Stimulated activated CD4-positive, alpha-beta T cell treated with anti-CD3 and anti-CD28 coated beads, Interleukin-4, amount 100 ng/mL, for 1 hour (primary cell): ENCODE measurements around the gene IFT80.
A peak's percentile ranks its signal among the peaks of the same experiment; 100 is the strongest.

Source experiments
- DNase-seq: peaks from one replicate; pipeline ENCODE4 v3.0.0-alpha.2; 2020

Gene IFT80

DNA sequence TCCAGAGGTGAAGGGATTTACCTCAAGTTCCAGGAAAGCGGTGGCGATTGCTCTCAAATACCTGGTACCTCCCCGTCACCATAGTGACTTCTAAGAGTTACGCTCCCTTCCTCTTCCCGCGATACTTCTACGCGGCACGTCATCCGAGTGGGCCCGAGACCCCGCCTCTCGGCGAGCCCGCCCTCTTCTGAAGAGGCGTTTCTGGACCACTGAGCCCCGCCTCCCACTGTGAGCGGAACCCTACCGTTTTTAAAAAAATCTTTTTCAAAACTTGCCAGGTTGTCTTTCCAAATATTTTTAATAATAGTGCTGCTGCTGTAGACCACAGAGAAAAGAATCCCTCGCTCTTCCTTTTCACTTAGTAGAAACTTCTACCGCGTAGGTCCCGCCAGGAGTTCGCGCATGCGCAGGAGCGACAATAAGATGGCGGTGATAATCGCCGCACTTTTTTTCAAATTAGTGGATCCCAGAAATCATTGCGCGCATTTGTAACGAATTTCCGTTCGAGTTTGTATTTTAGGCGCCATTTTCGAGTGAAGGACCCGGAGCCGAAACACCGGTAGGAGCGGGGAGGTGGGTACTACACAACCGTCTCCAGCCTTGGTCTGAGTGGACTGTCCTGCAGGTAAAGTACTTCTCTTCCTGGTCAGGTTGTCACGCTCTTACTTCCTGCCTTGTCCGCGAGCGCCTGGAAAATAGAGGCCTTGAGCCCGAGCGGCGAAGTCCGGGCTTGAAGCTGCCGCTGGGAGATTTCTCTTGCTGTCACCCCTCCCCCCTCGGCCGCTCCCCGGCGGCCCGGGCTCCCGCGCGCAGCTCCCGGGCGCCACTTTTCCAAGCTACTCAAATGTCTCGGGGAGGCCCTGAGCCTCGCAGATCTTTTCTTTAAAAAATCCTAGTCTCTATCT, at the start of gene IFT80, which contains the start of gene SMC4:
IFT80 (minus strand) TSS at position 101 of the 905 bp plus-strand sequence. CDS start 14,625 bp downstream, outside the sequence.
SMC4 (plus strand) TSS at position 526 of the 905 bp plus-strand sequence. CDS start 1,177 bp downstream, outside the sequence.
- peak; percentile 94 for DNase-seq

DNA sequence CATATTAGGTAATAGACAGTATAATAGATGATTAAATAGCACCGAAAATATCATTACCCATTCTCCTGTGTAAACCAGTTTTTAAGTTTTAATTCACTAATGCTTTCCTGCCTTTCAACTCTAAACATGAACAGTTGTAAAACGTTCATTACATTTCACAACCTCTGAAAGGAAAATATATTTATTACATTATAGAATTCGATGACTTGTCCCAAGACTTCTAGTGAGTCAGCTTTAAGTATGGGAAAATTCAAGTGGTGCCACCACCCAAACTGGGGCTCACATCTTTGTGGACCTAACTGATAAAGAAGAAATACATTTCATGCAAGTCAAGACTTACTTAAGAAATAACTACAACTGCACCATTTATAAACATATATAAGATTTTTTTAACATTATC, 48.5 kb upstream of the IFT80 start:
- DNase-seq: no peak

DNA sequence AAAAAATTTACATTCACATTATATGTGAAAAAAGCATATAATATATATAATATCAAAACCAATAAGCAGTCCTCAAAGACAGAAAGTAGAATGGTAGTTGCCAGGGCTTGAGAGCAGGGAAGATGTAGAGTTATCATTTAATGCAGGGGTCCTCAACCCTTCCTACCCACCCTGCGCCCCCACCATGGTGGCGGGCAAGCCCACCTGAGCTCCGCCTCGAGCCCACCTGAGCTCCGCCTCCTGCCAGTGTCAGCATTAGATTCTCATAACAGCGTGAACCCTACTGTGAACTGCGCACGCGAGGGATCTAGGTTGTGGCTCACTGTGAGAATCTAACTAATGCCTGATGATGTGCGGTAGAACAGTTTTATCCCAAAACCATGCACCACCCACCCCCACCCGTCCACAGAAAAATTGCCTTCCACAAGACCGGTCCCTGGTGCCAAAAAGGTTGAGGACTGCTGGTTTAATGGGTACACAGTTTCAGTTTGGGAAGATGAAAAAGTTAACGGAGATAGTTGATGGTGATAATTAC, 47.6 kb upstream of the IFT80 start:
- DNase-seq: no peak

DNA sequence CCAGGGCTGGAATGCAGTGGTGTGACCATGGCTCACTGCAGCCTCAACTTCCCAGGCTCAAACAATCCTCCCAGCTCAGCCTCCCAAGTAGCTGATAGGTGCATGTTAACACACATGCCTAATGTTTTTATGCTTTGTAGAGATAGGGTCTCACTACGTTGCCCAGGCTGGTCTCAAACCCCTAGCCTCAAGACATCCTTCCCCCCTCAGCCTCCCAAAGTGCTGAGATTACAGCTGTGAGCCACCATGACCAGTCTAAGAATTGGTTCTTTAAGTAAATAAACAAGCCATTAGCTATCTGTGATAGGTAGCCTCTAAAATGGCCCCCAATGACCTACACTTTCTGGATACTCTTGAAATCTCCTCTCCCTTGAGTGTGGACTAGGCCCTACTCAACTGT, 46.8 kb upstream of the IFT80 start:
- no peak for DNase-seq

DNA sequence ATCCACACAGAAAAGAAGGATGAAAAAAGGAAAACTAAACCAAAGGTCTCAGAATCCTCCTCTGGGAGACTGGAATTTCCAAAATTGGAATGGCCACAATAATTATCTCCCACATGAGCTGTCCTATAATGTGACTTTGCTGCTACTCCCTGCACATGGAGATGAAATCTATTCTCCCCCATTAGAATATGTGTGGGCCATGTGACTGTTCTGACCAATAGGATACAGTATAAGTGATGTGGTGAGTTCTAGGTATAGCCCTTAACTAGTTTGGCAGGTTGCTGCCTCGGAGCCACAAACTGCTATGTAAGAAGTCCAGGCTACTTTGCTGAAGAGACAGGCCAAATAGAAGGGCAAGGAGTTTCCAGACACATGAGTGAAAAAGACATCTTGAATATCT, 45.4 kb upstream of the IFT80 start:
- no peak for DNase-seq

DNA sequence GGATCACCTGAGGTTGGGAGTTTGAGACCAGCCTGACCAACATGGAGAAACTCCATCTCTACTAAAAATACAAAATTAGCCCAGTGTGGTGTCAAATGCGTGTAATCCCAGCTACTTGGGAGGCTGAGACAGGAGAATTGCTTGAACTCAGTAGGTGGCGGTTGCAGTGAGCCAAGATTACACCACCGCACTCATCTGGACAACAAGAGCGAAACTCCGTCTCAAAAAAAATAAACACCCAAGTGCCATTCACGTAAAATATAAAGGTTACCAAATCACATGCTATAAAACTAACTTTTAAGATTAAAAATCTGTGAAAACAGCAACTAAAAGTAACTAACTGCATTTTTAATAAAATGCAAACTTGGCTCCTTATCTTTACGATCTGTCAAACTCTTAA, 41.7 kb upstream of the IFT80 start:
- DNase-seq: no peak

DNA sequence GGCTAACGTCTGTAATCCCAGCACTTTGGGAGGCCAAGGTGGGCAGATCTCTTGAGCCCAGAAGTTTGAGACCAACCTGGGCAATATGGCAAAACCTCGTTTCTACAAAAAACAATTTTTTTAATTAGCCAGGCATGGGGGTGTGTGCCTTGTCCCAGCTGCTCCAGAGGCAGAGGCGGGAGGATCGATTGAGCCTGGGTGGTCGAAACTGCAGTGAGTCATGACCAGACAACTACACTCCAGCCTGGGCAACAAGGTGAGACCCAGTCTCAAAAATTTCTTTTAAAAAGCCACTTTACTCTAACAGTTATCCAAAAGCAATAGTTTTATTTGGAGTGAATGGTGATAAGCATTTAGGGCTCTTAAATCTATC, 38.0 kb upstream of the IFT80 start:
- DNase-seq: no peak

DNA sequence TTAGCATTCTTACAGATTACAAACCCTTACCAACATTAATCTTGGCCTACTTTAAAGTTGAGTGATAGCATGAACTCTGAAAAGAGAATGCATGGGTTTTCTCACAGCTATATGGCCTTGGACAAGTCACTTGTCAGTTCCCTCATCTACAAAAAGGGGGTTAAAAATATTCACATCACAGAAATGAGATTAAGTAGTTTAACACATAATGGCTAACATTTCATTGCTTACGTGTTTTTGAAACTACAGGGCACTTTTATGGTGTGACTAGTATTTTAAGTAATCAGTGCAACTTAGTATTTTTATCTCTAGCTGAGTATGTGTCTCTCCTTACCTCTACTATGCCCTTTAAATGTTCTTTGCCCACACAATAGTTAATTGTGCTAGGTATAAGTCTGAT, 36.7 kb upstream of the IFT80 start:
- DNase-seq: no peak

DNA sequence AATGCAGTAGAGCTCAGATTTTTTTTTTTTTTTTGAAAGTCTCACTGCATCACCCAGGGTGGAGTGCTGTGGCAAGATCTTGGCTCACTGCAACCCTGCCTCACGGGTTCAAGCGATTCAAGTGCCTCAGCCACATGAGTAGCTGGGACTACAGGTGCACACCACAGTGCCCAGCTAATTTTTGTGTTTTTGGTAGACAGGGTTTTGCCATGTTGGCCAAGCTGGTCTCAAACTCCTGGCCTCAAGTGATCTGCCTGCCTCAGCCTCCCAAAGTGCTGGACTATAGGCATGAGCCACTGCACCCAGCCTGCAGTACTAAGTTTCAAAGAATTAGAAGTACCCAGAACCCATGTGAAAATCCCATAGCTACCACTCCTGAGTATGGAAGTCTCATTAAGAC, 36.1 kb upstream of the IFT80 start:
- no peak for DNase-seq

DNA sequence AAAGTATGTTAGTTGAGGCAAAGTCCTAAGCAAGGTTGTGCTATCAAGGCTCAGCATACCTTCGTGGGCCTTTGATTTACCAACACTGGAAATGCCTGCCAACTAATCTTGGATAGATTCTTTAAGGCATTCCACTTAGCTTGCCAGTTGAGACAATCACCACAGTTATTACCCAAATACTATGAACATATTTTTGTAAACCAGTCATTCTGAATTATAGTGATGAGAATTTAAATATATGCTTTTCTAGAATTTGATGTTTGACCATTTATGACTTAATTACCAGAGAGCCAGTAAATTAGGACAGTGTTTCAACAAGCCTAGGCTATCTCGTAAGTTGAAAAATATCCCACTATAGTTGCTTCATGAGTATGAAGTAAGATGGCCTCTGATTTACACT, 35.0 kb upstream of the IFT80 start:
- no peak for DNase-seq

DNA sequence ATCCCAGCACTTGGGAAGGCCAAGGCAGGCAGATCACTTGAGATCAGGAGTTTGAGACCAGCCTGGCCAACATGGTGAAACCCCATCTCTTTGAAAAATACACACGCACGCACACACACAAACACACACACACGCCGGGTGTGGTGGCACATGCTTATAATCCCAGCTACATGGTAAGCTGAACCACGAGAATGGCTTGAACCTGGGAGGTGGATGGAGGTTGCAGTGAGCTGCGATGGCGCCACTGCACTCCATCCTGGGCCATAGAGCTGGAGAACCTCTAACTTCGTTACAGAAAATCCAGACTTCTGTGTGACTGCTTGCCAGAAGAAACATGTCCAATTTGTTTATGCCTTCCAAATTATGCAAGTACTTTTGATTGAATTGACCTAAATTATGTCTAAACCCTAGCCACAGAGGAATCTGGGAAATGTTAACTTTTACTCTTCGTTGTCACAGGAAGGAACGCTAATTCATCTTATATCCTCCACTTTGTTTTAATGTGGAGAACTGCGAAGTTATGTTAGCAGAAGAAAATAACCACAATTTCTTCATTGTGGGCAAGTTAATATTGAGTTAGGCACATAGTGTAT, 28.9 kb upstream of the IFT80 start:
- DNase-seq: no peak

DNA sequence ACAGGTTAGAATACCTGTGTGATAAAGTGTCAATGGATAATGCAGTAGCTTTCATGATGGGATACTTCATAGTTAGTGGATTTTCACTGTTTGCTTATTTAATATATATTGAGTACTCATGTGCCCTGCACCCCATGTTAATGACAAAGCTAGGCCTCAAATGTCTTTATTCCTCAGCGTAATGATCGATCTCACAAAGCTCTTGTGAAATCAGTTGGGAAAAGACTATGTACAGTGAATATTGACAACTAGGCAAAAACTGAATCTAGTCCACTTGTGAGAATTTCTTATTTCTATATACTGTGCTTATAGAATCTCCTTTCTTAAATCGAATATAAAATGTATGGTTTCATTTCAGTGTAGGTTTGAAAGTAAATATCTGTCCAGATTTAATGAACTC, 18.3 kb upstream of the IFT80 start:
- no peak for DNase-seq

DNA sequence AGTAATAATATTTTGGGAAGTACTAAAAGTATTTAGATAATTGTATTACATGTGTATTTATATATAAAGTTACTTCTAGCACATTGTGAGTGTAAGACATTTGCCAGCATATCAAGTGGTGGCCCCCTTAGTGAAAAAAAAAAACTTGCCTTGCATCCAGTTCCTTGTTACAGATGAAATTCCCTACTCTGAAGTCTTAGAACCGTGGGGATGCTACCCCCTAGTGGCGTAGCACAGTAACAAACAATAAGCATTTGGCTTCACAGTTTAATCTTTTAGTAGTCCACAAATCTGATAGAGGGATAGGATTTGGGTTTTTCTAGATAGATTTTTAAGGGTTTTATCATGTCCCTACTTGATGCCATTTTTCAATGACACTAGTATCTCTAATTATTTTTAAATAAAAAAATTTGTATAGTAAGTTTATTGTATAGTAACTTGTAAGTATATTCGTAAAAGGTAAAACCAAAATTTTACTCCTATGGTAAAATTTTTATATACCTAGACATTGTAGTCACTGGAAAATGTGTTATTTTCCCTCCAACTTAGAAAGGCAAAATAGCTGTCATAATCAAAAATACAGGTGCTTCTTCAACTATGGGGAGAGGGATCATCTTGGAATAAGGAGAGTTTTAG, 14.7 kb upstream of the IFT80 start:
- DNase-seq: peak; percentile 58

DNA sequence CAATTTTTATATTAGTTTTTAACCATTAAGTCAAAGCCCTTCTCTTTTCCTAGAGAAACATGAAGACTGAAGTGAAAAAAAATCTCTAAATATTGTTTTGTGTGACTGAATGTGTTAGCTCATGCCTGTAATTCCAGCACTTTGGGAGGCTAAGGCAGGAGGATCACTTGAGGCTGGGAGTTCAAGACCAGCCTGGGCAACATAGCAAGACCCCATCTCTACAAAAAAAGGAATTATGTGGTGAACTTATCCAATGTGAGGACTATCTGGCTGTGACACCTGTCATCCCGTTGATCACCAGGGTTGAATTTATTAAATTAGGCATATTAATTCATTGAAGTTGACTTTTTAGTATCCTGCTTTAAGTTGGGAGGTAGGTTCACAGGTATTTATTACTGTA, 13.5 kb upstream of the IFT80 start:
- DNase-seq: no peak

DNA sequence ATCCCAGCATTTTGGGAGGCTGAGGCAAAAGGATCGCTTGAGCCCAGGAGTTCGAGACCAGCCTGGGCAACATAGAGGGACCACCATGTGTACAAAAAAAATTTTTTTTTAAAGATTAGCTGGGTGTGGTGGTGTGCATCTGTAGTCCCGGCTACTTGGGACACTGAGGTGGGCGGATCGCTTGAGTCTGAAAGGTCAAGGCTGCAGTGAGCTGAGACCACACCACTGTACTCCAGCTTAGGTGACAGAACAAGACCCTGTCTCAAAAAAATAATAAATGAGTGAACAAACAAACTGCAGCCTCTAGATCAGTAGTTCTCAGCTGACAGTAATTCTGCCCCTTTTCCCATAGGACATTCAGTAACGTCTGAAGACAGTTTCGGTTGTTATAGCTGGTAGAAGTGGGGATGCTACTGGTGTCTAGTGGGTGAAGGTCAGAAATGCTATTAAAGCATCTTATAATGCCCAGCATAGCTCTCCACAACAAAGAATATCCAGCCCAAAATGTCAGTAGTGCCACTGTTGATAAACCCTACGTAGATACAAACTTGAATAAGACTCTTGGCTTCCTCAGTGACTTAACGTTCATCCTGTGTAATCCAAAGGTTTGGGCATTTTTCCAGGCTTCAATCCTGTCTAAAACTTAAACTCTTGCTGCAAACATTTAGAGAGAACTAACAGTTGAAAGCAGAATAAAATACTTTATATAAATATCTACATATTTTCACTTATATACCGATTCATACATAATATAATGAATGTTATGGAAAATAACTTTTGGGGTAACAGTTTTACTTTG, 11.0 kb upstream of the IFT80 start:
- DNase-seq: no peak

DNA sequence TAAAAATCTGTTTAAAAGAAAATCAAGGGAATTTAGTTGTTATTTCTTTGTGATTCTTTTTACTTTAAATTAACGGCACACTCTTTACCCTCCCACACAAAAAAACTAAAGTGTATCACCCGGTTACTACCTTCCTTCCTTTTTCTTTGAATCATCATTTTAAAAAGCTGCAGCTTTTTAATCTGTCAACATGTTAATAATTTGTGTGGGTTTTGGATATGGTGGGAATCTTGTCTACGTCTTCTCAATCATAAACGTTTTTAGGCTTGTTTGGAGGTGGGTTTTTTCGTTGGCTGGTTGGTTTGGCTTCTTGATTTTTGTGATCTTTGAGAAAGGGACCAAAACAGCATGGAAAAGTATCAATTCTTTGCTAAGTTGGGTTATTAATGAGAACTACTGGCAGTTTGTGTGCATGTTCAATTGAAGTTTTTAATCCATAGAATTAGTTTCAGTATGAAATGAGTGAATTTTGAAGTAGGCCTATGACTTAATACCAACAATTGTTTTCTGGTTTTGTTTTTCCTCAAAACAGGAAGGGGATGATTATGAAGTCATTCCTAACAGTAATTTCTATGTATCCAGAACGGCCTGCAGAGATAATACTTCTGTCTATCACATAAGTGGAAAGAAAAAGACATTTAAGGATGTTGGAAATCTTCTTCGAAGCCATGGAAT, 4.9 kb upstream of the IFT80 start:
- no peak for DNase-seq

DNA sequence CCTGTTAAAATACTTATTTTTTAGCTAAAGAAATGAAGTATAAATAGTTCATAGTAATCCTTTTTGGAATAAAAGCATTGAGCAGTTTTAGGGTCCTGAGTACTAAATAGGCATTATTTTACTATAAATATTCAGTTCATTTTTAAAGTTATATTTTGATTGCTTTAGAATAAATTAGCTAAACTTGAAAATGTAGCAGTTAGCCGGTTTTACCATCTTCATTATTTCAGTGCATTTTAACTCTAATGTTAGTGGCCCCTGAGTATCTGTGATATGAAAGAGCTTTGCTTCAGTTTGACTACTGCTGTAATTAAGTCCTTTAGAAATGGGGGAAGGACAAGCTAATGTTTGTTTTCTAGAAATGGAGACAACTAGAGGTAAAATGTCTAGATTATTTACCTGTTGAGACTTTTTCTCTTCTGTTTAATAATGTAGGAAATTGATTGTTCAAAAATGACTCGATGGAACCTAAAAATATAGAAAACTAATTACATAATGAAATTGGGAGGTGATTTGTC, 4.1 kb upstream of the IFT80 start:
- DNase-seq: no peak

DNA sequence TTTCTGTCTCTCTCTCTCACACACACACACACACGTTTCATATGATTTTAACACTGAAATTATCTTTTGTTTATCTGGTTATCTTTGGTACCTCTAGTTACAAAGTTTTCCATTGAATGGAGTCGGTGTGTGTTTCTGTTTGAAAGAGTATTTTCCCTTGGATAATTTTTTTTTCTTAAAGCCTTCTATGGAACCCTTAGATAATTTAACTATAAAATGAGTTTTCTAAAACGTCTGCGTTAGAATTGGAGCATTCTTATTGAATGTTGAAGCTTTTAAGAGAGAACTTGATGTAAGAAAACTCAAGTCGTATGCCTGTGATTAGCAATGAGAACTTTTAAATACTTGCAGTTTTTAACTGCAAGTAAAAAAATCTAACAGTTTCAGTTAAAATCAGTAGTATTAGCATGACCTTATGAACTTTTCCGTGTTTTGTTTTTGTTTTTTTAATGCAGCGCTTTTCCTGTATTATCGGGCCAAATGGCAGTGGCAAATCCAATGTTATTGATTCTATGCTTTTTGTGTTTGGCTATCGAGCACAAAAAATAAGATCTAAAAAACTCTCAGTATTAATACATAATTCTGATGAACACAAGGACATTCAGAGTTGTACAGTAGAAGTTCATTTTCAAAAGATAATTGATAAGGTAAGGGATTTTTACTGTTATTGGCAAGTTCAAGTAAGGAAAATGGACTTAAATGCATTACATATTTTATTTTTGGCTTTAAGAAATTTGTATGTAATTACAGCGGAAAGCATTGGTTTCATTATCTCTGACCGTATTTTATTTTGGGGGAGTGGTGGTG, 3.4 kb upstream of the IFT80 start:
- no peak for DNase-seq

DNA sequence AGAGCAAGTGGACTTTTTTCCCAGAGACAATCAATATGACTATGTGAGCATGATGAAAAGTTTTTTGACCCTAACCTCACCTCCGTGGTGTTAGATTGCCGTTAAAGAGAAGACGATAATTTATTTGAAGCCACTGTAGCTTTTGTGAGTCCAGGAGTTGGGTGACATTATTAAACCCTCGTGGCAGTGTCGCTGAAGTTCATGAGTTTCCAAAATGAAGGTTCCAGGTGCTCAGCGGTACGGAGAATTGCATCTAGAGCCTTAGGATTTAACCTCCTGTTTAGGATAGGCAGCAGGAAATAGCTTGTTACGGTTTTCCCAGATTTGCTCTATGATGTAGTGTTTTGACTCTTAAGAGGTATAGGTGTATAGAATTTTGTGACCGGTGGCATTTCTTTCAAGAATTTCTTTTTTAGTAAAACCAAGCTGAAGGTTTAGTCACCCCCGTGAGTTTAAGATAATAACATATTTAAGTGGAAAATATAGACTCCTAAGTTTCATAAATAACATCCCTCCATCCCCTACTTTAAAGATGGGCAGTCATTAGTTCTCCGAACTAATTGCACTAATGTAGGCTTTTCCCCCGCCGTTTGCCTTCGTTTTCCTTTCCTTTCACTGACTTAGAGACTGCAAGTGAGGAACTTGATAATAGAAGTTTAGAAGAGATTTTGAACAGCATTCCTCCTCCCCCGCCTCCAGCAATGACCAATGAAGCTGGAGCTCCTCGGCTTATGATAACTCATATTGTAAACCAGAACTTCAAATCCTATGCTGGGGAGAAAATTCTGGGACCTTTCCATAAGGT, 2.5 kb upstream of the IFT80 start:
- DNase-seq: no peak

DNA sequence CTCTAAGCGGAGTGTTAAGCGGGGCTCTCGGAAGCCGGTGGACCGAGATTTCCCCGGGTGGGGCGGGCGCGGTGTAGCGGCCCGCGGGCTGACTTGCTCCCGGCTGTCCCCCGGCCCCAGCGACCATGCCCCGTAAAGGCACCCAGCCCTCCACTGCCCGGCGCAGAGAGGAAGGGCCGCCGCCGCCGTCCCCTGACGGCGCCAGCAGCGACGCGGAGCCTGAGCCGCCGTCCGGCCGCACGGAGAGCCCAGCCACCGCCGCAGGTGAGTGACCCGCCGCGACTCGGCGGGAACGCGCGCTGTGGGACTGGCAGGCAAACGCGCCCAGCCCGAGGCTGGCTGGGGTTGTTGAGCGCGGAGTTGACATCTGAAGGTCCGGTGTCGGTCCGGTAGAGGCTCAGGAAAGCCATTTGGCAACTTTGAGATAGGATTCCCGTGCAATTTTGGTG, 1.7 kb upstream of the IFT80 start:
- DNase-seq: peak; percentile 11
